ENCODE results near the gene CCM2. TPM values are rescaled to one million over a fixed set of nuclear protein-coding genes. Genes with fewer than 3 reads are reported as not detected.
"Not testable (repeated sequence)": the region's sequence is repeated elsewhere in the genome, so short reads cannot be mapped to it uniquely, and the experiment has no call there.

The CCM2 gene
- polyA plus RNA-seq, 4 donors: 25.0 to 32.1 (median 25.5) TPM

DNA sequence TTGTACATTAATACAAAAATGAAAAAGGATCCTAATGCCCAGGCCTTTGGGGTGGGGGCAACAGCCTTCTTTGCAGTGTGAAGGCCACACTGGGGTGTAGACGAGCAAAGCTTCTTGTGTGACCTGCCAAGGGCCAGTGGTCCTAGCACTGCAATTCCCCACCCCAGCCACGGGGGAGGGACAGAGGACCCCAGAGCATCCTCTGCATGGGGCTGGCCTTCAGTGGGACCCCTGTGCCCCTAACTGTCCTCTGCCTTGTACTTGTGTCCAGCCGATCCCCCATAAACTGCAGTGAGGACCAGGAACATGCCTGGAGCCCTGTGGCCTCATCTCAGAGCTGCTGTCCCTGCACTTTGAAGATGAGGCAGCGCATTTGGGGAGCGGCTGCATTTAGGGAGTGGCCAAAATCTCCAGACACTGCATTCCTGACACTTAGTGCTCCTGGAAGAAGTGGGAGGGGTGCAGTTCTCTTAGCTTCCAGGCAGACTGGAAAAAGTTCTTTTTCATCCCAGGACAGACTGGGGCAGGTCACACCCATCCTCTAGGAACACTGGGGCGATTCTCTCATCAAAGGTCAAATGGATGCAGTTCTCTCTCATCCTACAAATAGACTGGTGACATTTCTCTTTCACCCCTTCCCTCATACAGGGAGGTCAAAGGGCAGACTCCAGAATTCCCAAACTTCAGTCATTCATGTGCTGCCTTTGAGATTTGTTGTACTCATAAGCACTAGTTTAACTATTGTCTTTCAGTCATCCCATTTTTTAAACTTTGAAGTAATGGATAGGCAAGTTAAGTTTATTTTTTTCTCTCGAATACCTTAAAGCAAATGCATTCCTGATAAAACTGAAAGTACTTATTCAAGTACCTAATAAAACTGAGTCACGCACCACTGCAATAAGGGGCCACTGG is 20.3 kb upstream of the CCM2 start:
- DNase-seq (ENCODE audit: low read depth in 4 of 4, low spot score in 3 of 4): no peak

DNA sequence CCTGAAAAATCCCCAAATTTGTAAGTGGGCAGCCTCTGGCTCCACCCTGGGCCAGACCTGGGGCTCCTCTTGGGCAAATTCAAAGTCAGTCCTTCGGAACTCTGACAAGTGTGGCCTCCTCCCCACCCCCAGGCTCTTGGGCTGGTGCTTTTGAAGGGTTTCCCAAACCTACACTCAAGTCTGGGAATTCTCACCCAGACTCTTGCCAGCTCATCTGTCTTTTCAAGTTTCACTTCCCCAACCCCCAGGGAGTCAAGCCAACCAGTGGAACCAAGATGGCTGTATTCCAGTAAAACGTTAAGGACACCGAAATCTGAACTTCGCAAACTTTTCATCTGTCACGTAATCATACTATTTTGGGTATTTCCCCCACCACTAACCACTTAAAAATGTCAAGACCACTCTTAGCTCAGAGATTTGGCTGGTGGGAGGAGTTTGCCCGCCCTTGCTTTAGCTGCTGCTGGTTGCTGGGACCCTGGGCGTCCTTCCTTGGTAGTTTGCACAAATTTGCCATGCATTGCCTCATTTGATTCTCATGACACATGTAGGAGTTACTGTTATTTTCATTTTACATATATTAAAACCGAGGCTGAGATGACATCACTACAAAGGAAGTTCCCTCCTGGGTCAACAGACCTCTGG is 19.5 kb upstream of the CCM2 start:
- DNase-seq (ENCODE audit: low read depth in 4 of 4, low spot score in 3 of 4): no peak

DNA sequence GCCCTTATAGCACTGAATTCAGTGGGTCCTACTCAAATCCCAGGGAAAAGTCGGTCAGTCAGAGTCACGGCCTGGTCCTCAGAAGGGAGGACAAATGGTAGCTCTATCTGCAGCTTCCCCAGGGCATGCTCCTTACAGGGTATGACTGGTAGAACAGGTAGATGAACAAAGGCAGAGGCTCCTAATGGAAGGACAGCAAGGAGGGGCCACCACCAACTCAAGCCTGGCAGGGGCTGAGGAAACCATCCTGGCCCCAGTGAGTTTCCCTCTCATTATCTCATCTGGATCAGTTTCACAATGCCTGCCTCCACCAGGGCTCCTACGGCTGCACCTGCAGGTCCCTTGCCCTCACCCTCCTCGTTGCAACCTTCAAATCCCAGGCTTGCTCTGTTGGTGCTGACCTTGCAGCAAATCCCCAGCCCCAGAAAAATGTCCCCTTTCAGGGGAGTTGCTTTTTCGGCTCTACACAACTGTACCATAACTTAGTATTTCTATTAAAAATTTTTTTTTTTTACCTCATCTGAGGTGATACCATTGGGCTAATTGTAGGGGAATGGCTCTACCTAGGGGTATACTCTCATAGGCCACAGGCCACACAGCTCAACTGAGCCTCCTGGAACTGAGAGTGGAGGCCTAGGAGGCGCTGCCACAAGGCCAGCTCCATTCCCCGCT is 18.8 kb upstream of the CCM2 start:
- no peak for DNase-seq (ENCODE audit: low read depth in 4 of 4, low spot score in 3 of 4)

DNA sequence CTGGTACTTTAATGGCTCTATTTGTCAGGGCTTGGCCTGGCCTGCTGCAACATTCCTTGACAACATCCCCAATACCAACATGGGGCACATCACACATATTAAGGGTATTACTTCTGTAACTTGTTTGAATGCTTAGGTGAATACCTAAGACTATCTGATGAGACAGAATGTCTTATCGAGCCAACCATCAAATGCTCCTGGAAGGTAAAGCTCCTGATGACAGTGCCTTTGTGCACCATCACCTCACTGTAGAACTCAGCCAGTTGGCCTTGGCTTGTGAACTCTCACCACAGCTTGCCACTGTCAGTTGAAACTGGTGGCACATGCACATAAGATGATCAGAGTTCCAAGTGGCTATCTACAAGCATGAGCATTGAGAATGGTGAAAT is 17.5 kb upstream of the CCM2 start:
- no peak for DNase-seq (ENCODE audit: low read depth in 4 of 4, low spot score in 3 of 4)

DNA sequence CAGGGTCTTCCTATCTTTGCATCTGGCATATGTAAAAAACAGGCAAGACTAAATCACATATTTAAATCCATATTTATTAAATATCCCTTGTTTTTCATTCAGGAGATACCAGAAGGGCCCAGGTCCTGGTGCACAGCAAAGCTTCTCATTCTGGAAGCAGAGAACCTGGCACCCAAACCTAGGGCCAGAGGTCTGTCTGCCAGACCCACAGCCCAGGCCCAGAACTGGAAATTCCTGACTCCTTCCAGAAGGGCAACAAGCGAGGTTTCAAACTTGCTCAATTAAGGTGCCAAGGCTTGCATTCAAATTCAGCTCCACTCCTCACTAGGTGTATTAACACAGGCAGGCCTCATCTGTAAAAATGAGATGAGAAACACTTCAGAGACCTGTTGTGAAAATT is 17.0 kb upstream of the CCM2 start:
- no peak for DNase-seq (ENCODE audit: low read depth in 4 of 4, low spot score in 3 of 4)

GRCh38 chr7:44983742-44984477 is 16.1 kb upstream of the CCM2 start:
- DNase-seq (ENCODE audit: low read depth in 4 of 4, low spot score in 3 of 4): no peak

DNA sequence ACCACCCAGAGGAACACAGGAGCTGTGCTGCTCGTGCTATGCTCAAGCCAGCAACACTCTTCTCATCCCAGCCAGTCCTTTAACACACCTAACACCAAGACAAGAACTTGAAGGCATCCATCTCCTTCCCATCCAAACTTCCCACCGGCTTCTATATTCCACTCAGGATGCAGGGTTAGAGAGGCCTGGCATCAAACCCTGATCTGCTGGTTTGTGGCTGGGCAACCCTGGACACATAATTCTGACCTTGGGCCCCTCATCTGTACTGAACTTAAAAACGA is 15.6 kb upstream of the CCM2 start:
- no peak for DNase-seq (ENCODE audit: low read depth in 4 of 4, low spot score in 3 of 4)

GRCh38 chr7:44985033-44985695 is 14.8 kb upstream of the CCM2 start:
- DNase-seq (ENCODE audit: low read depth in 4 of 4, low spot score in 3 of 4): no peak

GRCh38 chr7:44985900-44986217 is 14.1 kb upstream of the CCM2 start:
- DNase-seq (ENCODE audit: low read depth in 4 of 4, low spot score in 3 of 4): no peak

GRCh38 chr7:44986218-44987053 is 13.6 kb upstream of the CCM2 start:
- DNase-seq (ENCODE audit: low read depth in 4 of 4, low spot score in 3 of 4): peak; percentile 78 to 92 (median 88)

- no peak for DNase-seq (ENCODE audit: low read depth in 4 of 4, low spot score in 3 of 4)
Measured at GRCh38 chr7:44987457-44987856, 12.5 kb upstream of the CCM2 start.

DNA sequence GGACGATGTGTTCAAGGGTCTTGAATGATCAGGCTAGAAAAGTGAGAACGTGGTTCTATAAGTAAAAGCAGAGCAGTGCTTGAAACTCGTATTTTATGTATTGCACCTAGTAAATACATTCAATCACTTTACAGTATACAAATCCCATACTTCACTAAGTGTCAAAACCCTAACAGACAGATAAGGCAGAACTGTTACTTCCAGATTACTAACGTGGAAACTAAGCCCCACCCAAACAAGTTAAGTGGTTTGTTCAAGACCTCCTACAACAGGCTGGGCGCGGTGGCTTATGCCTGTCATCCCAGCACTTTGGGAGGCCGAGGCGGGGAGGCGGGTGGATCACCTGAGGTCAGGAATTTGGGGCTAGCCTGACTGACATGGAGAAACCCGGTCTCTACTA is 12.0 kb upstream of the CCM2 start:
- DNase-seq (ENCODE audit: low read depth in 4 of 4, low spot score in 3 of 4): no peak

DNA sequence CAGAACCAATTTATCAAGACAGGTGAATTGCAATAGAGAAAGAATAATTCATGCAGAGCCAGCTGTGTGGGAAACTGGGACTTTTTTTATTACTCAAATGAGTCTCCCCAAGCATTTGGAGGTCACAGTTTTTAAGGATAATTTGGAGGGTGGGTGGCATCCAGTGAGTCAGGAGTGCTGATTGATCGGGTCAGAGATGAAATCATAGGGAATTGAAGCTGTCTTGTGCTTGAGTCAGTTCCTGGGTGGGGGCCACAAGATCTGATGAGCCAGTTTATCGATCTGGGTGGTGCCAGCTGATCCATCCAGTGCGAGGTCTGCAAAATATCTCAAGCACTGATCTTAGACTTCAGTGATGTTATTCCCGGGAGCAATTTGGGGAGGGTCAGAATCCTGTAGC is 11.3 kb upstream of the CCM2 start:
- DNase-seq (ENCODE audit: low read depth in 4 of 4, low spot score in 3 of 4): no peak

DNA sequence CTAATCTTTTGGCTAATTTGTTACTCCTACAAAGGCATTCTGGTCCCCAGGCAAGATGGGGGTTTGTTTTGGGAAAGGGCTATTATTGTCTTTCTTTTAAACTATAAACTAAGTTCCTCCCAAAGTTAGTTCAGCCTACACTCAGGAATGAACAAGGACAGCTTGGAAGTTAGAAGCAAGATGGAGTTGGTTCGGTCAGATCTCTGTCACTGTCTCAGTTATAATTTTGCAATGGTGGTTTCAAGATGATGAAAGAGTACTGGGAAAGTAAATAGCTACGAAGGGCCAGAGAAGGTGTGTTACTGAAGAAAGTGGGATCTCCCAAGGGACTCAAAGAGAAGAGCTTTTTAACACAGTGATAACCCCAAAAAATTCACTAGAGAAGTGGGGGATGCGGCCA is 10.9 kb upstream of the CCM2 start:
- DNase-seq (ENCODE audit: low read depth in 4 of 4, low spot score in 3 of 4): no peak

- no peak for DNase-seq (ENCODE audit: low read depth in 4 of 4, low spot score in 3 of 4)
Measured at GRCh38 chr7:44990109-44991023, 9.6 kb upstream of the CCM2 start.

DNA sequence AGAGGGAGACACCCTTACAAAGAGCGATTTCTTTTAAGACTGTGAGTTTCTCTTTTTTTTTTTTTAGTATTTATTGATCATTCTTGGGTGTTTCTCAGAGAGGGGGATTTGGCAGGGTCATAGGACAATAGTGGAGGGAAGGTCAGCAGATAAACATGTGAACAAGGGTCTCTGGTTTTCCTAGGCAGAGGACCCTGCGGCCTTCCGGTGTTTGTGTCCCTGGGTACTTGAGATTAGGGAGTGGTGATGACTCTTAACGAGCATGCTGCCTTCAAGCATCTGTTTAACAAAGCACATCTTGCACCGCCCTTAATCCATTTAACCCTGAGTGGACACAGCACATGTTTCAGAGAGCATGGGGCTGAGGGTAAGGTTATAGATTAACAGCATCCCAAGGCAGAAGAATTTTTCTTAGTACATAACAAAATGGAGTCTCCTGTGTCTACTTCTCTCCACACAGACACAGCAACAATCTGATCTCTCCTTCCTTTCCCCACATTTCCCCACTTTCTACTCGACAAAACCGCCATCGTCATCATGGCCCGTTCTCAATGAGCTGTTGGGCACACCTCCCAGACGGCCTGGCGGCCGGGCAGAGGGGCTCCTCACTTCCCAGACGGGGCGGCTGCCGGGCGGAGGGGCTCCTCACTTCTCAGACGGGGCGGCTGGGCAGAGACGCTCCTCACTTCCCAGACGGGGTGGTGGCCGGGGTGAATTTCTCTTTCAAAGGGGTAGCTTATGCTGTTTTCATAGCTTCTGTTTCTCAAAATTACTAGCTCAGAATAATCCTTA is 7.8 kb upstream of the CCM2 start:
- not testable (repeated sequence) for DNase-seq (ENCODE audit: low read depth in 4 of 4, low spot score in 3 of 4)

- DNase-seq (ENCODE audit: low read depth in 4 of 4, low spot score in 3 of 4): no peak
Measured at GRCh38 chr7:44994877-44995554, 5.0 kb upstream of the CCM2 start.

Measured in right renal pelvis (tissue), 4 donors.